Stimulated activated CD8-positive, alpha-beta memory T cell treated with anti-CD3 and anti-CD28 coated beads, Interleukin-12 subunit alpha, Interleukin-12 subunit beta, amount 100 ng/mL, for 1 hour (primary cell): Measurements from ENCODE around the gene TLL2.
"Not testable (repeated sequence)": the region's sequence is repeated elsewhere in the genome, so short reads cannot be mapped to it uniquely, and the experiment has no call there.

Experiments
- DNase-seq: peaks from one replicate; pipeline ENCODE4 v3.0.0-alpha.2; 2020; ENCODE audit warnings: low read depth

Gene TLL2

DNA sequence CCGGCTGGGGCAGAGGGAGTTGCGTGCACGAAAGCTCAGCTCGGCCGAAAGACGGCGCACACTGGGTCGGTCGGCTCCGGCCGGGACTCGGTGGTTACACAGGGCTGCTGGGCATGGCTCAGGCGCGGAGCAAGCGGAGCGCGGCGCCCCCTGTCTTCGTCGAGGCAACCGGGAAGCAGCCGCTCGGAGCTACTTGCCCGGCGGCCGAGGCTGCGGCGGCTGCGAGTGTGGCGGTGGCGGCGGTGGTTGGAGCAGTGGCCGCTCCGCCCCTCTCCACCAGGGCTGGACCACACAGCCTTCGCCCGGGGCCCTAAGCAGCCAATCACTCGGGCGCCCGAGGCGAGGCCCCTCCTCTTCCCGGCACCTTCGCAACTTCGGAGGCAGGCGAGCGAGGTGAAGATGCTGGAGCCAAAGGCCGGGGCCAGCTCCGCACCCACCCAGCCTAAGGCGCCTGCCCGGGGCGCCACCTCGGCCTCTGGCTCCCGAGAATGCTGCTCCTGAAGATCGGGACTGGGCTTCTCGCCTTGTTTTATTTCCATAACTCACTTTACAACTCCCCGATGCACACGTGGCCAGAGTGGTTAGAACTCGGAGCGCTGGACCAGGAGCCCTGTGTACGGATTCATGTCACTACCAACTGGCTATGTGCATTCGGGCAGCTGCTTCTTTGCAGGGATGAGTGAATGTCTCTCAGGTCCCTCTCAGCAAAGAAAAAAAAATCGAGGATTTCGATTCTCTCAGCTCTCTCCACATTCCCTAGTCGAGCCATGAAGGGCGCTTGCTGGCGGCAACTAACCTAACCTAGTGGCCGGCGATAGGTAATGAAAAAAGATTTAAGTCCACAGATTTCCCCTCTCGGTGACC, at the start of gene TLL2:
TSS of gene TLL2 (minus strand) at position 229 of the 864 bp plus-strand sequence. CDS start 241 bp downstream, outside the sequence.
- peak; percentile 7 for DNase-seq

DNA sequence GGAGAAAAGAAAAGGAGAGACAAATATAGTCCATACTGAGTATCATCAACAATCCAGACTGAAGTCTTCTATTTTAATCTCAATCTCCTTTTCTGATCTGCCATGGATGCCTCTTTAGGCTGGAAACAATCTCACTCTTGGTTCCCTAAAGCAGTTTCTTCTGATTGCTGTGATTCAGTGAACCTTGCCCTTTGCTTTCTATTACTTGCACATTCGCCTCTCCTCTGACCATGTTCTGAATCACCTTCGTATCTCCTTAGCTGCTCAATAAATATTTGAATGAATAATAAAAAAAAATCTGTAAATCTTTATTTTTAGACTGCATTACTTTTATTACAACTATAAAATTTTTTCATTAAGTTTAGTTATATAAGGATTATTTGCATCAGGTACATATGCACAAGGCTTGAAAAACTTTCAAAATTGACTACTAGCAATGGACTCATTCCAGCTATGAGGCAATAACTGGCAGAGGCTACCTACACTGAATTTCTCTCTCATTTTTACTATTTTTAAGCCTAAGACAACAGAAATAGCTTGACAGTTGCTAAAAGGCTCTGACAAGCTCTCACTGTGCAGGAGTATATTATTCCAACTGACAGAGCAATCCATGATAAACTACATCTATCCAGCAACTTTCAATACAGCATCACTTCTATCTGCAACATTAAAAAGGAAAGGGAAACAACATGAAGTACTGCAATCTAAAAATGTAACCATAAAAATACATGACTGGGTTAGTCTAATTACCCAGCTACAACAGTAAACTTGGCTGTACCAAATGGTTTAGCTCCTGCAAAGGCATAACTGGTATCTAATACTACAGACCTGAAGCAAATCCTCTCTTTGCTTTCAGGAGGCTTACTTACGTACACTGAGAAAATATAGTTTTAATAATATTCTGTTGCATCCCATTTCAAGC, 47.5 kb upstream of the TLL2 start:
- no peak for DNase-seq

DNA sequence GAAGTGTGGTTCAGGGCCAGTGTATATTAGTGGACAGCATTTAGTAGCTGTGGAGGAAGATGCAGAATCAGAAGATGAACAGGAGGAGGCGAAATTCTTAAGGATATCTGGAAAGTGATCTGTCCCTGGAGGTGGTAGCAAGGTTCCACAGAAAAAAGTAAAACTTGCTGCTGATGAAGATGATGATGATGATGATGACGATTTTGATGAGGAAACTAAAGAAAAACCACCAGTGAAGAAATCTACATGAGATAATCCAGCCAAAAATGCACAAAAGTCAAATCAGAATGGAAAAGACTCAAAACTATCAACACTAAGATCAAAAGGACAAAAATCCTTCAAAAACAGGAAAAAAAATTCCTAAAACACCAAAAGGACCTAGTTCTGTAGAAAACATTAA, 46.8 kb upstream of the TLL2 start:
- DNase-seq, result no peak

DNA sequence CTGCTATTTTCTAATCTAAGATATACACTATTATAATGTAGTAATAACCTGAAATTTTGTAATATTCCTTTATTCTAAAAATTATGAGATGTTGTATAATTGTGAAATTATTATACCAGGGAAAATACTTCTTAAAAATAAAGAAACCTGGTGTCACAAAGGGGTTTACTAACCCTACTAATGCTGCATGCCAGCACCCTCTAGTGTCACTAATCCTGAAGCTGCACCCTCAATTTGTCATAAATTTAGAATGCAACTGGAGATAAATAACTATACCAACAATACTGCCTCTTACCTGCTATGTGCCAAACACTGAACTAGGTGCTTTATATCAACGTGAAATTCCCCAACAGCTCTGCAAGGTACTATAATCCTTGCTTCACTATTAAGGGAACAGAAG, 42.3 kb upstream of the TLL2 start:
- DNase-seq, result no peak

DNA sequence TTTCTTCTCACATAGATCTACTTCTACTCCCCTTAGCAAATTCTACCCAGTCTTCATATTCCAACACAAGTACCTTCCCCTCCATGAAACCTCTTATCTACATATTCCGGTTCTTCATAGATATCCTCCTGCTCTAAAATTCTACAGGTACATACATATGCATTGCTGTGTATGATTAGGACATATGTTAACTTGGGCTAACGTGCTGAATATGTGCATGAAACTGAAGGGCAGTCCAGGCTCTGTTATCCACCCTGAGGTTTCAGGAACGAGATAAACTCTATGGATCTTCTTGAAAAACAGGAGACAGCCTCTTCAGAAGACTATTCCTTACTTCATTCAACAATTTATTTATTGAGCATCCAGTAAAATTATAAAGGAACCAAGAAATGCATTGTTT, 41.6 kb upstream of the TLL2 start:
- DNase-seq, result no peak

DNA sequence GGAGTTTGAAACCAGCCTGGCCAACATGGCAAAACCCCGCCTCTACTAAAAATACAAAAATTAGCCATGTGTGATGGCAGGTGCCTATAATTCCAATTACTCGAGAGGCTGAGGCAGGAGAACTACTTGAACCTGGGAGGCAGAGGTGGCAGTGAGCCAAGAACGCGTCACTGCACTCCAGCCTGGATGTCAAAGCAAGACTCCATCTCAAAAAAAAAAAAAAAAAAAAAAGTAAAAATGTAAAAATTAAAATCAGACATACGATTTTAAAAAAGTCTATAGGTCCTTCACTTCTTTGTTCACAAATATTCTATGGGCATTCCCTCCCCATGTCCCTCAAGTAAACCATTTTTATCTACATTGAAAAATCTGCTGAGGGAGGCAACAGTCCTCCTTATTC, 34.9 kb upstream of the TLL2 start:
- no peak for DNase-seq

DNA sequence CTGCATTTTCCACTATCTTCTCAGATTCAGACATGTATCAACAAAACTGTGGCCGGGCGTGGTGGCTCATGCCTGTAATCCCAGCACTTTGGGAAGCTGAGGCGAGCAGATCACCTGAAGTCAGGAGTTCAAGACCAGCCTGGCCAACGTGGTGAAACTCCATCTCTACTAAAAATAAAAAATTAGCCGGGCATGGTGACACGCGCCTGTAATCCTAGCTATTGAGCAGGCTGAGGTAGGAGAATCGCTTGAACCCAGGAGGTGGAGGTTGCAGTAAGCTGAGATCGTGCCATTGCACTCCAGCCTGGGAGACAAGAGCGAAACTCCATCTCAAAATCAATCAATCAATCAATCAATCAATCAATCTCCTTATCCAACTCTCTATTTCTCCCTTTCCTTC, 31.8 kb upstream of the TLL2 start:
- DNase-seq, result not testable (repeated sequence)

DNA sequence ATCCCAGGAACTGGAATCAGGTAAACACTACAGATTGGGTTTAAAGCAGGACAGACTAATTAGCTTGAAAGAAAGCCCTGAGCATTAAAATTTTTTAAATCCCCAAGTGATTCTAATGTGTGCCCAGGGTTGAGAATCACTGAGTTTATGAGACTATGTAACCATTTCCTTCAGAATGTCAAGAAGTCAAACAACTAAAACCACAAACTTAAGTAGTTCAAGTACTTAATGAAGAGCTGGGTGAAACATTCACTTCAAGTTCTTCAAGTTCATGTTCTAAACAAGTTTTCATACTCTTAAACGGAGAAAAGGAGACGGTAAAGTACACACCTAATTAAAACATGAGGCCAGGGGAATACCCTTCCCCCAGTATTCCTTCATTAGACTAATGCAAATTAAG, 28.2 kb upstream of the TLL2 start:
- no peak for DNase-seq

DNA sequence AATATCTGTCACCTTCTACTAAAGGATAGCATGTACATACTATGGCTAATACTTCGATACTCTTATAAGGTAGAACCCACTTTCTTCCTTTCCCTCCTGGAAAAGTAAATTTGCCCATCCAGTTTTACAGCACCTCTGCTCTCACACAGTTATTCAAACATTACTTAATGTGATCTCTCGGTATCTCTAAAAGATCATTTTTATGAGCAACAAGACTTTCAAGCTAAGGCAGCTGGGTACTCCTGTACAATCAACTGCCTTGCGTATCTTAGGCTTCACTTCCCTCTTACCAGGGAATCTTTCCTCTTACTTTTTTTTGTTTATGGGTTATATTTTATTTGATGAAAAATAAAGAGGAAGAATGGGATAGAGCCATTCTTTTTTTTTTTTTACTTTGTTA, 26.5 kb upstream of the TLL2 start:
- DNase-seq, result no peak

DNA sequence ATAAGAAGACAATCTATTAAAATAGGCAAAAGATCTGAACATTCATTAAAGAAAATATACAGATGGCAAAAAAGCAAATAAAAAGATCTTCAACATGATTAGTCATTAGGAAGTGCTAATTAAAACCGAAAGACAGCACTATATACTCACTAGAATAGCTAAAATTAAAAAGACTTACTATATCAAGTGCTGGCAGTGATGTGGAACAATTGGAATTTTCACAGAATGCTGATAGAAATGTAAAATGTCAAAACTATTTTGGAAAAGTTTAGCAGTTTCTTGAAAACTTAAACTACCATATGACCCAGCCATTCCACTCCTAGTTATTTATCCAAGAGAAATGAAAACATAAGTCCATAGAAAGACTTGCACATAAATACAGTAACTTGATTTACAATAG, 25.0 kb upstream of the TLL2 start:
- DNase-seq, result no peak

DNA sequence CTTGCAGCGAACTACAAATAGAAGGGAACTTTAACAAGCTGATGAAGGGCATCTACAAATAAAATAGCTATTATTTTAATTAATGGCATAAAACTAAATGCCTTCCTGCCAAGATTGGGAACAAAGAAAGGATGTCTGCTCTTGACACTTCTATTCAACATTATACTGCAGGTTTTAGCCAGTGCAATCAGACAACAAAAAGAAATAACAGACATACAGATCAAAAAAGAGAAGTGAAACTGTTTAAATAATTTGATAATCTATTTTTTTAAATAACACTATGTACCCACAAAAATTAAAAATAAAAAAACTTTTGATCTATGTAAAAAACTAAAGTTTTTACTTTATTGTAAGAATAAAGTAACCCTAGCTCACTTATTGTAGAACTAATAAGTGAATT, 22.4 kb upstream of the TLL2 start:
- no peak for DNase-seq

DNA sequence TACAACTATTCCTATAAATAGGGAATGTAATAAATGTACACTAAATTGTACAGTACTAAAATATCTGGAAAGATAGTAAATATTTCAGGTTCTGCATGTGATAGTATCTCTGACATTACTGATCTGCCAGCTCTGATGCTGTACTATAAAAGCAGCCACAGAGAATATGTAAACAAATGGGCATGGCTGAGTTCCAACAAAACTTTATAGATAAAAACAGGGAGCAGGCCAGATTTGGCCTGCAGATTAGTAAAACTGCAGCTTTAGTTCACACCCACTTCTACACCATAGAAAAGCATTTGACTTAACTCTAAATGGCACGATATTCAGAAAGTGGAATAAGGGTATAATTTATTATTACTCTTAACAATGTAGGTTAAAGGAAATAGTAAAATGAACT, 18.8 kb upstream of the TLL2 start:
- DNase-seq, result no peak

DNA sequence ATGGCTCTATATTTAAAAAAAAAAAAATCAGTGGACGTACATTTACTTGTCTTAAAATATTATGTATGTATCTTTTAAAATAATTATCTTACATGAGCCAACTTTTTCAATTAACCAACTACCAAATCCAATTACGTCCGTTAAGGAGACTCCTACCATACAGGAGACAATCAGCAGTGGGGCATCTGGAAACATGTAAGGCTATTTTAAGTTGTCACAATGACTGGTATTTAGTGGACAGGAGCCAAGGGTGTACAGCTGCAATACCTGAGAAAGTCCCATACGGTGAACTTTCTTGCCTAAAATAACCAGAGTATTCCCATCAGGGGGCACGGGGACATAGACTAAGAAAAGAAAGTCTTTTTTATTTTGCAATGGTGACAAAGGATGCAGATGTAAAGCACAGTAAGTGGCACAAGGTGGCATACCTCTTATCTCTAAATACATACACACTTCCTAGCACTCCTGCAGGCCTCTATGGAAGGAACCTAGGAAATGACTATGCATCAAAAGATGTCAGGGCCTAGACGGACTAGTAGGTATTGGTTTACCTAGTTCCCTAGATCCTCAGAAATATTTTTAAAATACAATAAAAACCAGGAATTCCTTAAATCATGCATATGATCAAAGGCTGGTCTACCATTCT, 16.0 kb upstream of the TLL2 start:
- no peak for DNase-seq

DNA sequence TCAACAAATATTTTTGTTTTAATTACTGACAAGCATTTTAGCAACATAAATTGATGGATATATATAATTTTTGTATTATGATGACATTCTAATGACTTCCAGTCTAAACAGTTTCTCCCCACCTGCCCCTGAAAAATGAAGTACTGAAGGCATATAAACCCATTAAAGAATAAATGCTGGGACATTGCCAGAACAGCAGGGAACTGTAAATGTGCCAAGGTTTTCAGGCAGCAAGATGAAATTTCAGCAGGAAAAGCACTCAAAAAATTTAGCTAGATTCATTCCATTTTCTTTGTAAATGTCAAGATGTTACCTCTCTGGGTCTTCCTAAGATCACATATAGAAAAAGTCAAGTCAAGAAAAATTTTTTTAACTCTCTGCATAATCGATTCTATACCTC, 11.0 kb upstream of the TLL2 start:
- DNase-seq, result no peak

DNA sequence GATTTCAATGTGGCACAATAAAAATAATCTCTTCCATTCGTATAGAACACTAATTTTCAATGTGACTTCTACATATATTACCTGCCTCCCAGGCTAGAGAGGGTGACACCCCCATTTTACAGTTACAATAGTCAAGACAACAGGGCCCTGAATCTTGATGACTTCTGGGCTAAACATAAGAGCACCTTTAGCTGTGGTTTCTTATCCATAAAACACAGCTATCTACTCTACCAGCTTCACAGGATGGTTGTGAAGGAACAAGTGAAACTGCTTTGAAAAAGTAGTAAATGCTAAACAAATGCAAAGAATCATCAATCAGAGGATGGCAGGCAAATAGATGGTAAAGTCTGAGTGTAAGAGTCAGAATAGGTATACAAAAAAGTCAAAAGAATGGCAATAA, 3.6 kb upstream of the TLL2 start:
- DNase-seq, result no peak

DNA sequence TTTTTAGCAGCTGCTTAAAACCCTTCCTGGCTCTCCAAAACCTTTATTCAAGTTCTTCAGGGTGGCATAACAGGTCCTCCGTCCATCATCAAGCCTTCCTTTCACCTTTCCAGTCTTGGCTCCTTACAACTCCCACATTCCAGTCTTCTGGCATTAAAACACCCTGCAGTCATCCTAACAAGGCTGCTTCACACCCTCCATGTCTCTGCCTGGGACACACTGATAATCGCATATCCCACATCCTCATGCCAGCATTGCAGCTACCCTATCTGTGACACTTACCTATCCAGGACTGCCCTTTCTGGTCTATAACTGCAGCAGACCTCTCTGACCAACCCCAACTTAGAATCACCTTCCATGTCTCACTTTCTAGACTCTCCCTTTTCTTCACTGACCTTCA, 2.6 kb upstream of the TLL2 start:
- DNase-seq, result no peak

DNA sequence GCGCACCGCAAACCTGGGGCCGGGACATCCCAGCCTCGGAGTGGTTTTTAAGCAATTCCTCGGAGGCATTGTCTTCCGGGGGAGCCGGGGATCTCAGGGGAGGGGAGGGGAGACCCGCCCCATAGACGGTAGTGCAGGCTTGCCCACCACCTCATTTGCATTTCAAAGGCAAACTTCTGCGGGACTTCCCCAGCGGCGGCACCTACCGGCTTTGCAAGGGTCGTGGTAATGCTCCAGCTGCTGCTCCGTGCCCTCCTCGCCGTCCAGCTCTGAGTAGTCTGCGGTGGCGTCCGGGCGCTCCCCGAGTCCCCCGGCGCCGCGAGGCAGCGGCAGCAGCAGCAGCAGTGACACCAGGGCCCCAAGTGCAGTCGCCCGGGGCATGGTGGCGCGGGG, 425 bp downstream of the TLL2 start:
- DNase-seq, result no peak

DNA sequence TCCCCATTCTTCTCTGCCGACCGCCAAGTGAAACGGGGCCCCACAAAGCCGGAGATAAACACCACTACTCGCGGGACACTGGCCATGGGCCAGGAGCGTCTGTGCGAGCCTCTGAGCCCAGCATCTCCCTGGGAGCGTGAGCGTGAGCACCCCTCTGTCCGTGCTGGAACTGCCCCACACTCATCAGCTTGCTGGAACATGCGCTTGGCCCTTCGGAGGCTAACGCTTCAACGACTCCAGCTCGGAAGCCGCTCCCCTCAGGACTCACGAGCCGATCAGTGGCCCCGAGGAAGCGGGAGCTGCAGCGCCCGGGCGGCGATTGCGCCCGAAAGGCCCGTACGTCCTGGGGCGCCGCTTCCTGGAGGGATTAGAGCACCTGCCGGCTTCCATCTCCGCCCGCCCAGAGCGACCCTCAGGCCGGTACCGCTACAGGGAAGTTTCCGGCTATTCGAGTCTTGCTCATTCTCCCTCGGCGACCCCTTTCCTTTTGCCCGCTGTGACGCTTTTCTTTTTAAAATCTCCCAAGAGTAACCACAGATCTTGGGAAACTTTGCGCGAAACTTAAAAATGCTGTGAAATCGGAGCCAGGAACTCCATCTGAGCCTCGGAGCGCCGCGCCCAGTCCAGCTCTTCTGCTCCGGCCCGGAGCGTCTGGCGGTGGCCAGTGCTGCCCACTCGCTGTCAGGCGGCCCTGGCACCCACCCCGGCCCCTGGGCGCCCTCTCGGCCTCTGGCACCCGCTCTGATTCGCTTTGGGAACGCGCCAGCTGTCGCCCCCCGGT, 1.0 kb downstream of the TLL2 start:
- no peak for DNase-seq

DNA sequence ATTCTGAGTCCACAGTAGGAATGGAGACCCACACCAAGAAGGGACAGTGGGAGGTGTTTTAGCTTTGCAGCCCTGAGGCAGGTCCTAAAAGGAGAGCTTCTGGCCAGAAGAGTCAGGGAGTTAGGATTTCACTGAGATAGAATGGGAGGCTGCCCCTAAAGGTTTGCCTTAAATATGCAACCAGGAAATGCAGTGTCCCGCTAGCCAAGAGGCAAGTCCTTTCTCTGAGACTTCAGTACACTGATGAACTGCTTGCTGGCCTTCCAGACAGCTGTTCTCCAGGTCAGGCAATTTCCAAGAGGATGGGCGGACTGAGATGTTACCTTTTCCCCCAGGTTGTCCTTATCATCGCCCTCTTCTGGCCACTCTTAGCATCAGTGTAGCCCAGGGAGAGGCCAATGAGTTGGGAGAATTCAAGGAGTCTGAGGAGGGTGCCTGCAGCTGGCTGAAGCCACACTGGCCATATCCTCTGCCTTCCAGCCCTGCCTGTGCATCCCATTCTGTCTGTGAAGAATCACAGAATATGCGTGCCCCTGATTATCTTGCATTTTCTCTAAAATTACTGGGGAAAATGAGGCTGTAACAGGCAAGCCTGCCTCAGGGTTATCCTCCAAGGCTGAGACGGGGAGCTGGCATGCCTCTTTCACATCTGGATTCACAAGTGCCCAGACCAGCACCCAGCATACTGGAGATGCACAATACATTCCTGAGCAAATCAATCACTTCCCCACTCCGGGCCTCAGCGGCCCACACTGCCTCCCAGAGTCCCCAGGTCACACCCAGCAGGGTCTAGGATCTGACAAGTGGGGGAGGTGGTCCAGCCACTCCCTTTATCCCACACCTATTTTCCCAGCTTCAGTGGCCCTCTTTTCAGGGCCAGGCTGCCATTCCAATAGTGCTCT, 2.4 kb downstream of the TLL2 start:
- no peak for DNase-seq

DNA sequence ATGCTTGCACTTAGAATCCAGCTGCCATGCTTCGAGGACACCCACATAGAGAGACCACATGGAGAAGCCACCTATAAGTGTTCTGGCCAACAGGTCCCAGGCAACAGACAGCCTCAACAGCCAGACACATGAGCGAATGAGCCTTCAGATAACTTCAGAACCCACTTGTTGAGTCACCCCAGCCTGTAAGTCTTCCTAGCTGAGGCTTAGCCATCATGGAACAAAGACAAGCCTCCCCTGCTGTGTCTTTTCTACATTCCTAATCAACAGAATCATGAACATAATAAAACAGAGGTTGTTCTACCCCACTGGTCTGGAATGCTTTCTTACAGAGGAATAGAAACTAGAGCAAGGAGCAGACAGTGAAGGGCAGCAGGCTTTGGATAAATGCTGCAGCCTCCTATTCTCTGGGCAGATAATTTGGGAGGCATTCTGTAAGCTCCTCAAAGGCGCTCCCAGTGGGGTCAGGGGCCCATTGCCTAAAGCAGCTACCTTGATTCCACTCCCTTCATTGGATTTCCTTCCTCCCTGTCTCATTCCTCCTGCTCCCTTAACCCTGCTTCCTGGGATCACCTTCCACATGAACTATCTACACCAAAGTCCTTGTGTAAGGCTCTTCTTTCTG, 4.6 kb downstream of the TLL2 start:
- DNase-seq, result no peak
